ENCODE results near the gene SAMD8. TPM values are rescaled to one million over a fixed set of nuclear protein-coding genes. Genes with fewer than 3 reads are reported as not detected.

The SAMD8 gene
- total and polyA plus RNA-seq, 2 of the 8 experiments (the other 6 are each of a cell fraction or from before 2014, with no cell fraction given) = 11.7 to 20.9 TPM

GRCh38 chr10:75205908-75206307, 94.5 kb downstream of the SAMD8 start:
- Histone ChIP-seq H2AK5ac (ENCODE audit: low read depth, low read length) (no peak overlapping the region), H3K14ac (ENCODE audit: insufficient read length) (no peak overlapping the region), H3K36me3 (ENCODE audit: control insufficient read depth in 2 of 4, insufficient read depth in 4 of 4, low read length in 3 of 4) (no peaks in the 10 kb centered on the region), H4K5ac (ENCODE audit: insufficient read length, low read depth, low read length) (no peak overlapping the region), H3K27ac (ENCODE audit: low read depth, low read length) (no peak overlapping the region), H3K23me2 (ENCODE audit: low read depth, low read length) (peaks cover 8% of the 10 kb centered on the region), H3K4me1 (replicated peaks in 1 of 4; ENCODE audit: control insufficient read depth in 3 of 4, insufficient read depth in 4 of 4, low read length in 3 of 4) (peaks cover 3 to 17% (median 9%) of the 10 kb centered on the region in 4 experiments), H3K23ac (ENCODE audit: insufficient read length) (no peak overlapping the region), H2BK12ac (ENCODE audit: low read depth, low read length) (no peak overlapping the region), H4K91ac (replicated peaks; ENCODE audit: insufficient read length, low read length) (no peak overlapping the region), H3K9me3 (ENCODE audit: insufficient read depth in 2 of 2, low read depth in 1 of 2, low read length in 1 of 2) (no peaks in the 10 kb centered on the region), H3K18ac (ENCODE audit: extremely low read depth, low read length) (no peak overlapping the region), H2BK15ac (ENCODE audit: low read length) (peak overlapping the region; percentile 81; the same call in 1 of the 2 replicates), H2BK20ac (ENCODE audit: low read length) (no peak overlapping the region), H4K20me1 (replicated peaks in 1 of 2; ENCODE audit: control insufficient read depth in 1 of 2, insufficient read depth in 2 of 2, low read length in 2 of 2) (no peaks in the 10 kb centered on the region), H3K56ac (replicated peaks; ENCODE audit: insufficient read length, low read depth, low read length) (no peak overlapping the region), H2BK5ac (ENCODE audit: low read depth, low read length) (no peak overlapping the region), H2AFZ (ENCODE audit: low read length) (no peak overlapping the region), H3K9ac (replicated peaks in 1 of 4; ENCODE audit: extremely low read depth in 1 of 4, low read depth in 3 of 4, low read length in 3 of 4) (no peak overlapping the region), H3K4me2 (ENCODE audit: insufficient read depth in 1 of 2, low read depth in 2 of 2, low read length in 2 of 2) (no peak overlapping the region), H2BK120ac (replicated peaks; ENCODE audit: low read depth, low read length) (no peak overlapping the region), H3K79me1 (ENCODE audit: low read depth, low read length) (no peaks in the 10 kb centered on the region), H3K4me3 (ENCODE audit: extremely low read depth in 1 of 4, insufficient read depth in 2 of 4, low read depth in 3 of 4, low read length in 4 of 4) (no peak overlapping the region), H3K79me2 (ENCODE audit: control insufficient read depth in 1 of 2, insufficient read depth in 2 of 2, low read length in 2 of 2) (peaks cover under 1 to 2% of the 10 kb centered on the region in 2 experiments; a peak in 3 of 4 replicates), H4K8ac (ENCODE audit: extremely low read depth, insufficient read depth, low read length) (no peak overlapping the region), H3K27me3 (replicated peaks in 1 of 4; ENCODE audit: control insufficient read depth in 3 of 4, extremely low read depth in 1 of 4, insufficient read depth in 3 of 4, low read length in 3 of 4) (no peaks in the 10 kb centered on the region), H3K4ac (replicated peaks; ENCODE audit: insufficient read length, low read depth, low read length) (no peak overlapping the region)
- TF ChIP-seq CHD2 (IDR thresholded peaks at IDR 0.05; ENCODE audit: low read length) (no peak), BACH1 (IDR thresholded peaks at IDR 0.05; ENCODE audit: low read length) (no peak), SRF (IDR thresholded peaks at IDR 0.05; ENCODE audit: low read depth, low read length) (no peak), TCF12 (IDR thresholded peaks at IDR 0.05; ENCODE audit: low read depth, low read length) (no peak)
- DNase-seq (ENCODE audit: low read depth in 1 of 2, low spot score in 2 of 2) (no peak), FAIRE-seq (no peak)
- POLR2A ChIA-PET (ENCODE audit: partially characterized antibody) = interaction anchor here (1.1 to 36.7 kb wide), 4 partner anchors 10 to 22 kb away, joined by 3 to 801 read pairs (median 4); partner anchors contain the start of gene COMTD1
- 88% methylated on average over 2 of the region's 2 CpGs; no CpG with 5 or more reads in 1 of the 2 experiments for WGBS, 2 experiments (ENCODE audit: extremely low coverage in 1 of 2, insufficient coverage in 1 of 2, insufficient read length in 1 of 2, insufficient replicate concordance in 2 of 2, low coverage in 1 of 2, low lambda C conversion rate in 2 of 2, missing lambda C conversion rate in 1 of 2)
- CTCF ChIA-PET (ENCODE audit: partially characterized antibody) = interaction anchor here (0.7 to 11.0 kb wide), 11 partner anchors 8 to 1326 kb away, joined by 3 to 128 read pairs (median 5); partner anchors contain the start of gene COMTD1

Measured in H1 (cell line).